ENCODE measurements around the gene CD27.
"Not testable (repeated sequence)": the region's sequence is repeated elsewhere in the genome, so short reads cannot be mapped to it uniquely, and the experiment has no call there.

GRCh38 chr12:6497291-6497690 is 52.5 kb downstream of the CD27 start:
- not testable (repeated sequence) for TF ChIP-seq CTCF, POLR2A (IDR thresholded peaks at IDR 0.05)
